Measurements from ENCODE around the gene ERC2.

Gene ERC2

GRCh38 chr3:55828712-55829111 lies 639.6 kb downstream of the ERC2 start:
- no peak for ATAC-seq

GRCh38 chr3:55827786-55828185 lies 640.5 kb downstream of the ERC2 start:
- TF ChIP-seq ZFP3 (CRISPR knock-in tag; IDR thresholded peaks at IDR 0.05) (no peak), ARNTL (CRISPR knock-in tag; IDR thresholded peaks at IDR 0.05; ENCODE audit: borderline replicate concordance, low read depth) (no peak), SNAI2 (CRISPR knock-in tag; IDR thresholded peaks at IDR 0.05) (no peak), BACH2 (CRISPR knock-in tag; IDR thresholded peaks at IDR 0.05; ENCODE audit: borderline replicate concordance) (no peak), ZC3H10 (CRISPR knock-in tag; IDR thresholded peaks at IDR 0.05) (no peak), GLIS3 (CRISPR knock-in tag; IDR thresholded peaks at IDR 0.05) (no peak), ZNF8 (CRISPR knock-in tag; IDR thresholded peaks at IDR 0.05) (no peak), ISL1 (CRISPR knock-in tag; IDR thresholded peaks at IDR 0.05) (no peak), TOX (CRISPR knock-in tag; IDR thresholded peaks at IDR 0.05; ENCODE audit: borderline replicate concordance) (no peak), CSRNP3 (CRISPR knock-in tag; IDR thresholded peaks at IDR 0.05) (no peak), ZFP30 (CRISPR knock-in tag; IDR thresholded peaks at IDR 0.05) (no peak), CSDC2 (CRISPR knock-in tag; IDR thresholded peaks at IDR 0.05) (no peak), PATZ1 (CRISPR knock-in tag; IDR thresholded peaks at IDR 0.05; ENCODE audit: borderline replicate concordance) (no peak)
- TF ChIP-seq, protein P1, sequence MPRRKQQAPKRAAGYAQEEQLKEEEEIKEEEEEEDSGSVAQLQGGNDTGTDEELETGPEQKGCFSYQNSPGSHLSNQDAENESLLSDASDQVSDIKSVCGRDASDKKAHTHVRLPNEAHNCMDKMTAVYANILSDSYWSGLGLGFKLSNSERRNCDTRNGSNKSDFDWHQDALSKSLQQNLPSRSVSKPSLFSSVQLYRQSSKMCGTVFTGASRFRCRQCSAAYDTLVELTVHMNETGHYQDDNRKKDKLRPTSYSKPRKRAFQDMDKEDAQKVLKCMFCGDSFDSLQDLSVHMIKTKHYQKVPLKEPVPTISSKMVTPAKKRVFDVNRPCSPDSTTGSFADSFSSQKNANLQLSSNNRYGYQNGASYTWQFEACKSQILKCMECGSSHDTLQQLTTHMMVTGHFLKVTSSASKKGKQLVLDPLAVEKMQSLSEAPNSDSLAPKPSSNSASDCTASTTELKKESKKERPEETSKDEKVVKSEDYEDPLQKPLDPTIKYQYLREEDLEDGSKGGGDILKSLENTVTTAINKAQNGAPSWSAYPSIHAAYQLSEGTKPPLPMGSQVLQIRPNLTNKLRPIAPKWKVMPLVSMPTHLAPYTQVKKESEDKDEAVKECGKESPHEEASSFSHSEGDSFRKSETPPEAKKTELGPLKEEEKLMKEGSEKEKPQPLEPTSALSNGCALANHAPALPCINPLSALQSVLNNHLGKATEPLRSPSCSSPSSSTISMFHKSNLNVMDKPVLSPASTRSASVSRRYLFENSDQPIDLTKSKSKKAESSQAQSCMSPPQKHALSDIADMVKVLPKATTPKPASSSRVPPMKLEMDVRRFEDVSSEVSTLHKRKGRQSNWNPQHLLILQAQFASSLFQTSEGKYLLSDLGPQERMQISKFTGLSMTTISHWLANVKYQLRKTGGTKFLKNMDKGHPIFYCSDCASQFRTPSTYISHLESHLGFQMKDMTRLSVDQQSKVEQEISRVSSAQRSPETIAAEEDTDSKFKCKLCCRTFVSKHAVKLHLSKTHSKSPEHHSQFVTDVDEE (CRISPR knock-in tag; IDR thresholded peaks at IDR 0.05): no peak
- TF ChIP-seq, protein P2, sequence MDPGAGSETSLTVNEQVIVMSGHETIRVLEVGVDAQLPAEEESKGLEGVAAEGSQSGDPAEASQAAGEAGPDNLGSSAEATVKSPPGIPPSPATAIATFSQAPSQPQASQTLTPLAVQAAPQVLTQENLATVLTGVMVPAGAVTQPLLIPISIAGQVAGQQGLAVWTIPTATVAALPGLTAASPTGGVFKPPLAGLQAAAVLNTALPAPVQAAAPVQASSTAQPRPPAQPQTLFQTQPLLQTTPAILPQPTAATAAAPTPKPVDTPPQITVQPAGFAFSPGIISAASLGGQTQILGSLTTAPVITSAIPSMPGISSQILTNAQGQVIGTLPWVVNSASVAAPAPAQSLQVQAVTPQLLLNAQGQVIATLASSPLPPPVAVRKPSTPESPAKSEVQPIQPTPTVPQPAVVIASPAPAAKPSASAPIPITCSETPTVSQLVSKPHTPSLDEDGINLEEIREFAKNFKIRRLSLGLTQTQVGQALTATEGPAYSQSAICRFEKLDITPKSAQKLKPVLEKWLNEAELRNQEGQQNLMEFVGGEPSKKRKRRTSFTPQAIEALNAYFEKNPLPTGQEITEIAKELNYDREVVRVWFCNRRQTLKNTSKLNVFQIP (CRISPR knock-in tag; IDR thresholded peaks at IDR 0.05; ENCODE audit: borderline replicate concordance, low read depth): no peak
- ATAC-seq: no peak

More at GRCh38 chr3:55828712-55829111, 639.6 kb downstream of the ERC2 start:
- TF ChIP-seq ARNTL (CRISPR knock-in tag; IDR thresholded peaks at IDR 0.05; ENCODE audit: borderline replicate concordance, low read depth): no peak
- no peak for TF ChIP-seq ISL1 (CRISPR knock-in tag; IDR thresholded peaks at IDR 0.05)
- TF ChIP-seq, protein P3, sequence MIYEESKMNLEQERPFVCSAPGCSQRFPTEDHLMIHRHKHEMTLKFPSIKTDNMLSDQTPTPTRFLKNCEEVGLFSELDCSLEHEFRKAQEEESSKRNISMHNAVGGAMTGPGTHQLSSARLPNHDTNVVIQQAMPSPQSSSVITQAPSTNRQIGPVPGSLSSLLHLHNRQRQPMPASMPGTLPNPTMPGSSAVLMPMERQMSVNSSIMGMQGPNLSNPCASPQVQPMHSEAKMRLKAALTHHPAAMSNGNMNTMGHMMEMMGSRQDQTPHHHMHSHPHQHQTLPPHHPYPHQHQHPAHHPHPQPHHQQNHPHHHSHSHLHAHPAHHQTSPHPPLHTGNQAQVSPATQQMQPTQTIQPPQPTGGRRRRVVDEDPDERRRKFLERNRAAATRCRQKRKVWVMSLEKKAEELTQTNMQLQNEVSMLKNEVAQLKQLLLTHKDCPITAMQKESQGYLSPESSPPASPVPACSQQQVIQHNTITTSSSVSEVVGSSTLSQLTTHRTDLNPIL (CRISPR knock-in tag; IDR thresholded peaks at IDR 0.05; ENCODE audit: low read depth): no peak
- TF ChIP-seq TCF4 (CRISPR knock-in tag; IDR thresholded peaks at IDR 0.05; ENCODE audit: borderline replicate concordance): no peak
- no peak for TF ChIP-seq ZNF8 (CRISPR knock-in tag; IDR thresholded peaks at IDR 0.05)
- no peak for TF ChIP-seq PPARA (CRISPR knock-in tag; IDR thresholded peaks at IDR 0.05; ENCODE audit: borderline replicate concordance)
- no peak for TF ChIP-seq ZFP3 (CRISPR knock-in tag; IDR thresholded peaks at IDR 0.05)
- TF ChIP-seq RARB (CRISPR knock-in tag; IDR thresholded peaks at IDR 0.05): no peak
- TF ChIP-seq ZFP30 (CRISPR knock-in tag; IDR thresholded peaks at IDR 0.05): no peak

- no peak for ATAC-seq
- TF ChIP-seq ESRRG (CRISPR knock-in tag; IDR thresholded peaks at IDR 0.05) (no peak), SNAI2 (CRISPR knock-in tag; IDR thresholded peaks at IDR 0.05) (no peak), GLIS3 (CRISPR knock-in tag; IDR thresholded peaks at IDR 0.05) (no peak), OSR1 (CRISPR knock-in tag; IDR thresholded peaks at IDR 0.05) (no peak), ISL1 (CRISPR knock-in tag; IDR thresholded peaks at IDR 0.05) (no peak), CSRNP3 (CRISPR knock-in tag; IDR thresholded peaks at IDR 0.05) (no peak)
- TF ChIP-seq, protein P2 (CRISPR knock-in tag; IDR thresholded peaks at IDR 0.05; ENCODE audit: borderline replicate concordance, low read depth): no peak
- TF ChIP-seq, protein P1 (CRISPR knock-in tag; IDR thresholded peaks at IDR 0.05): no peak
Measured at GRCh38 chr3:55826731-55827496, 641.4 kb downstream of the ERC2 start.

All from SK-N-SH treated with all-trans-retinoic acid at 6 μM for 48 hours (cell line).